Stimulated activated naive CD8-positive, alpha-beta T cell treated with anti-CD3 and anti-CD28 coated beads, Interleukin-15, amount 100 ng/mL, for 72 hours (primary cell): ENCODE results near the gene ADD2.

Source experiments
- ATAC-seq: fragments of 150-1000 bp; cut with Tn5 transposase; 2 replicates; pipeline ENCODE4 v1.10.0; 2021; ENCODE audit warnings: mild to moderate bottlenecking, moderate library complexity
- DNase-seq, 2 donors: peaks; one replicate each; pipeline ENCODE4 v3.0.0; 2021 to 2022
- H3K27ac Mint-ChIP-seq, 2 donors: one replicate each; pipeline ENCODE4 v1.8.0; 2022; ENCODE audit warnings: mild to moderate bottlenecking in 2 of 2, mixed read lengths in 2 of 2, moderate library complexity in 2 of 2
- H3K27me3 Mint-ChIP-seq: one replicate; pipeline ENCODE4 v1.8.0; 2022; ENCODE audit warnings: mixed read lengths
- H3K4me1 Mint-ChIP-seq: one replicate; pipeline ENCODE4 v1.8.0; 2022; ENCODE audit warnings: mild to moderate bottlenecking, mixed read lengths
- H3K4me3 Mint-ChIP-seq, 2 donors: one replicate each; pipeline ENCODE4 v1.8.0; 2022; ENCODE audit warnings: mild to moderate bottlenecking in 2 of 2, mixed read lengths in 2 of 2, moderate library complexity in 1 of 2
- H3K9me3 Mint-ChIP-seq, 2 donors: one replicate each; pipeline ENCODE4 v1.8.0; 2022; ENCODE audit warnings: mixed read lengths in 2 of 2

Gene ADD2

GRCh38 chr2:70769450-70769849, 1.4 kb upstream of the ADD2 start:
- H3K4me1 Mint-ChIP-seq: peaks cover 23% of the 10 kb centered on the region
- peaks cover 0 to 7% of the 10 kb centered on the region in 2 donors for H3K9me3 Mint-ChIP-seq
- ATAC-seq (no peak), DNase-seq (no peak)
- peaks cover 47% of the 10 kb centered on the region for H3K27me3 Mint-ChIP-seq
- H3K27ac Mint-ChIP-seq: no peak overlapping the region
- no peak overlapping the region for H3K4me3 Mint-ChIP-seq

- peaks cover 39% of the 10 kb centered on the region for H3K27me3 Mint-ChIP-seq
- H3K4me3 Mint-ChIP-seq: peak overlapping the region; percentile 54 to 78
- H3K27ac Mint-ChIP-seq: peak overlapping the region in 1 of 2 donors; percentile 57
- H3K9me3 Mint-ChIP-seq: peaks cover 0 to 4% of the 10 kb centered on the region in 2 donors
- DNase-seq (no peak), ATAC-seq (no peak)
- H3K4me1 Mint-ChIP-seq: peaks cover 20% of the 10 kb centered on the region
These were observed 638 bp upstream of the ADD2 start for GRCh38 chr2:70768590-70769085.

GRCh38 chr2:70767079-70767698, 811 bp downstream of the ADD2 start:
- Mint-ChIP-seq H3K9me3 (no peaks in the 10 kb centered on the region), H3K4me1 (peaks cover 17% of the 10 kb centered on the region), H3K4me3 (peak overlapping the region; percentile 95 to 96), H3K27me3 (peaks cover 29% of the 10 kb centered on the region), H3K27ac (peak overlapping the region; percentile 67 to 86)
- DNase-seq (peak in 1 of 2 donors; percentile 19), ATAC-seq (peak; percentile 44)

- H3K4me1 Mint-ChIP-seq: peaks cover 17% of the 10 kb centered on the region
- H3K27ac Mint-ChIP-seq: peak overlapping the region; percentile 66 to 86
- ATAC-seq (no peak), DNase-seq (no peak)
- H3K4me3 Mint-ChIP-seq: peak overlapping the region; percentile 87 to 92
- peaks cover 29% of the 10 kb centered on the region for H3K27me3 Mint-ChIP-seq
- no peaks in the 10 kb centered on the region for H3K9me3 Mint-ChIP-seq
These were observed 1.5 kb downstream of the ADD2 start for GRCh38 chr2:70766357-70767078.

- Mint-ChIP-seq H3K9me3 (no peaks in the 10 kb centered on the region), H3K4me3 (no peak overlapping the region), H3K27me3 (peaks cover 29% of the 10 kb centered on the region), H3K4me1 (peaks cover 17% of the 10 kb centered on the region), H3K27ac (no peak overlapping the region)
- DNase-seq (no peak), ATAC-seq (no peak)
These were observed 2.5 kb downstream of the ADD2 start for GRCh38 chr2:70765507-70765906.

GRCh38 chr2:70759446-70759845, 8.6 kb downstream of the ADD2 start:
- no peak for ATAC-seq
- Mint-ChIP-seq H3K27ac (no peak overlapping the region), H3K9me3 (no peaks in the 10 kb centered on the region), H3K4me1 (no peaks in the 10 kb centered on the region), H3K4me3 (no peak overlapping the region), H3K27me3 (no peaks in the 10 kb centered on the region)
- no peak for DNase-seq

- Mint-ChIP-seq H3K4me1 (no peaks in the 10 kb centered on the region), H3K4me3 (no peak overlapping the region), H3K9me3 (no peaks in the 10 kb centered on the region), H3K27me3 (no peaks in the 10 kb centered on the region), H3K27ac (no peak overlapping the region)
- no peak for DNase-seq
- no peak for ATAC-seq
These were observed 10.0 kb downstream of the ADD2 start for GRCh38 chr2:70757966-70758365.

- H3K27ac Mint-ChIP-seq: no peak overlapping the region
- no peaks in the 10 kb centered on the region for H3K9me3 Mint-ChIP-seq
- ATAC-seq: no peak
- no peaks in the 10 kb centered on the region for H3K4me1 Mint-ChIP-seq
- DNase-seq: no peak
- H3K27me3 Mint-ChIP-seq: no peaks in the 10 kb centered on the region
- H3K4me3 Mint-ChIP-seq: no peak overlapping the region
These were observed 10.6 kb downstream of the ADD2 start for GRCh38 chr2:70757360-70757759.

- no peaks in the 10 kb centered on the region for H3K9me3 Mint-ChIP-seq
- ATAC-seq (no peak), DNase-seq (no peak)
- no peak overlapping the region for H3K27ac Mint-ChIP-seq
- no peaks in the 10 kb centered on the region for H3K4me1 Mint-ChIP-seq
- H3K27me3 Mint-ChIP-seq: no peaks in the 10 kb centered on the region
- H3K4me3 Mint-ChIP-seq: no peak overlapping the region
These were observed 11.9 kb downstream of the ADD2 start for GRCh38 chr2:70756128-70756527.

GRCh38 chr2:70753902-70754301, 14.1 kb downstream of the ADD2 start:
- H3K4me1 Mint-ChIP-seq: no peaks in the 10 kb centered on the region

GRCh38 chr2:70753031-70753430, 15.0 kb downstream of the ADD2 start:
- no peak overlapping the region for H3K4me3 Mint-ChIP-seq
- H3K9me3 Mint-ChIP-seq: no peaks in the 10 kb centered on the region
- H3K27ac Mint-ChIP-seq: no peak overlapping the region
- no peaks in the 10 kb centered on the region for H3K4me1 Mint-ChIP-seq
- no peak for DNase-seq
- H3K27me3 Mint-ChIP-seq: no peaks in the 10 kb centered on the region
- no peak for ATAC-seq

More at GRCh38 chr2:70753902-70754301, 14.1 kb downstream of the ADD2 start:
- Mint-ChIP-seq H3K27me3 (no peaks in the 10 kb centered on the region), H3K4me3 (no peak overlapping the region), H3K9me3 (no peaks in the 10 kb centered on the region), H3K27ac (no peak overlapping the region)
- DNase-seq: no peak
- ATAC-seq: no peak

- H3K4me1 Mint-ChIP-seq: no peaks in the 10 kb centered on the region
- no peaks in the 10 kb centered on the region for H3K27me3 Mint-ChIP-seq
- H3K27ac Mint-ChIP-seq: no peak overlapping the region
- DNase-seq (no peak), ATAC-seq (no peak)
- H3K9me3 Mint-ChIP-seq: peaks cover 3 to 5% of the 10 kb centered on the region in 2 donors
- no peak overlapping the region for H3K4me3 Mint-ChIP-seq
These were observed 15.6 kb downstream of the ADD2 start for GRCh38 chr2:70752396-70752795.

GRCh38 chr2:70751881-70752280, 16.1 kb downstream of the ADD2 start:
- Mint-ChIP-seq H3K27ac (no peak overlapping the region), H3K9me3 (peaks cover 6 to 9% of the 10 kb centered on the region in 2 donors), H3K4me3 (no peak overlapping the region), H3K4me1 (no peaks in the 10 kb centered on the region), H3K27me3 (no peaks in the 10 kb centered on the region)
- no peak for DNase-seq
- no peak for ATAC-seq

GRCh38 chr2:70750320-70750719, 17.7 kb downstream of the ADD2 start:
- ATAC-seq: no peak
- Mint-ChIP-seq H3K27me3 (no peaks in the 10 kb centered on the region), H3K27ac (no peak overlapping the region), H3K9me3 (peaks cover 6 to 9% of the 10 kb centered on the region in 2 donors), H3K4me1 (no peaks in the 10 kb centered on the region), H3K4me3 (no peak overlapping the region)
- no peak for DNase-seq

- Mint-ChIP-seq H3K27me3 (no peaks in the 10 kb centered on the region), H3K4me1 (no peaks in the 10 kb centered on the region), H3K4me3 (no peak overlapping the region), H3K27ac (no peak overlapping the region), H3K9me3 (peaks cover 6 to 9% of the 10 kb centered on the region in 2 donors)
- DNase-seq: no peak
- no peak for ATAC-seq
These were observed 19.8 kb downstream of the ADD2 start for GRCh38 chr2:70748002-70748784.

GRCh38 chr2:70747284-70747683, 20.7 kb downstream of the ADD2 start:
- ATAC-seq: no peak
- H3K4me1 Mint-ChIP-seq: no peaks in the 10 kb centered on the region
- H3K27me3 Mint-ChIP-seq: no peaks in the 10 kb centered on the region
- peak overlapping the region; percentile 13 to 51 for H3K27ac Mint-ChIP-seq
- peaks cover 6 to 9% of the 10 kb centered on the region in 2 donors for H3K9me3 Mint-ChIP-seq
- DNase-seq: no peak
- H3K4me3 Mint-ChIP-seq: no peak overlapping the region
